LoVo (cell line): ENCODE measurements around the gene WDFY4.

Experiments used
- DNase-seq: peaks from one replicate; pipeline ENCODE4 v3.0.0-alpha.2; 2016; ENCODE audit warnings: low spot score

WDFY4 gene

DNA sequence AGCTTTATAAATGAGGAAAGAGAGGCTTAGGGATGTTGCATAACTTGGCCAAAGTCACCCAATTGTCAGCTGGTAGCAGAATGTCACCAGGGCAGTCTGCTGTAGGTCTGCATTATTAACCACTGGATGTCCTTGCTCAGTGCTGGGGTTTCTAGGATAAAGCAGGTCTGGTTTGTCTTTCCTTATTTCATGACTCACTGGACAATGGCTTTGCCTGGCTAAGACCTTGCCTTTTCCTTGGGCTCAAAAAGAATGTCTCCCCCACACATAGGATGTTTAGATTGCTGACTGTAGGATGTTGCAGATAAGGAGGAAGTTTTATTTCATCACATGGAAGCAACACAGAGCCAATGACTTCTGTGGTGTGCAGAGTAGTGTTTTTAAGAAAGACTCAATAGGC is 29.4 kb downstream of the WDFY4 start:
- no peak for DNase-seq

DNA sequence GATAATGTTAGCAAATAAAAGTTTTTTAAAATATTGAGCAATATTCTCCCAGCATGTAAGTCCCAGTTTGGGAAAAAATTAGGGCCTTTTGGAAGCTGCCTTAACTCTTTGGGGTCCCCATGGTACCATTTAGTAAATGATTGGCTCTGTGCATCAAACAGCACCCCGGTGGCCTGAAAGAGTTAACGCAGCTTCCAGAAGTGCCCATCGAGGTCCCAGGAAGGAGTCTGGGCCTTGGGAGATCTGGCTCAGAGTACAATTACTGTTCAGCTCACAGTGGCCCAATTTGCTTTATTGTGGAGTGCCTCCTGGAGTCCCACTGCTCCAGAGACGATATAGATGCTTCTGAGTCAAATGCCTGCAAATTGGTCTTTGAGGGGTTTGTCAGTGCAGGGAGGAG is 31.7 kb downstream of the WDFY4 start:
- DNase-seq: no peak

DNA sequence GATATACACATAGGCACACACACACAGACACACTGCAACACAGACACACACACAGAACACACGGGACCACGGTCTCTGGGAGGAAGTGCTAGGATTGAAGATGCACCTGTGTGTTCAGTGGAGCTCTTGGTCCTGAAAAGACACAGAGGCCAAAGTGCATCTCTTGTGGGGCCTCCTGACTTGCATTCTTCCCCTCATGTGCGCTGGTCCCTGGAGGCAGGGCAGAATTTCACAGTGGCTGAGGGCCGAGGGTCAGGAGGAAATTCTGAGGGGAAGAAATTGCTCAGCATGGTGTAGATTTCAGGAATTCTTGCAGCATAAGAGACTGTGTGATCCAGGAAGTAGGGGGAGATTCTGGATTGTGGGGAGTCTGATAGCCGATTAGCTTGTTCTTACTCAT is 35.9 kb downstream of the WDFY4 start:
- no peak for DNase-seq

DNA sequence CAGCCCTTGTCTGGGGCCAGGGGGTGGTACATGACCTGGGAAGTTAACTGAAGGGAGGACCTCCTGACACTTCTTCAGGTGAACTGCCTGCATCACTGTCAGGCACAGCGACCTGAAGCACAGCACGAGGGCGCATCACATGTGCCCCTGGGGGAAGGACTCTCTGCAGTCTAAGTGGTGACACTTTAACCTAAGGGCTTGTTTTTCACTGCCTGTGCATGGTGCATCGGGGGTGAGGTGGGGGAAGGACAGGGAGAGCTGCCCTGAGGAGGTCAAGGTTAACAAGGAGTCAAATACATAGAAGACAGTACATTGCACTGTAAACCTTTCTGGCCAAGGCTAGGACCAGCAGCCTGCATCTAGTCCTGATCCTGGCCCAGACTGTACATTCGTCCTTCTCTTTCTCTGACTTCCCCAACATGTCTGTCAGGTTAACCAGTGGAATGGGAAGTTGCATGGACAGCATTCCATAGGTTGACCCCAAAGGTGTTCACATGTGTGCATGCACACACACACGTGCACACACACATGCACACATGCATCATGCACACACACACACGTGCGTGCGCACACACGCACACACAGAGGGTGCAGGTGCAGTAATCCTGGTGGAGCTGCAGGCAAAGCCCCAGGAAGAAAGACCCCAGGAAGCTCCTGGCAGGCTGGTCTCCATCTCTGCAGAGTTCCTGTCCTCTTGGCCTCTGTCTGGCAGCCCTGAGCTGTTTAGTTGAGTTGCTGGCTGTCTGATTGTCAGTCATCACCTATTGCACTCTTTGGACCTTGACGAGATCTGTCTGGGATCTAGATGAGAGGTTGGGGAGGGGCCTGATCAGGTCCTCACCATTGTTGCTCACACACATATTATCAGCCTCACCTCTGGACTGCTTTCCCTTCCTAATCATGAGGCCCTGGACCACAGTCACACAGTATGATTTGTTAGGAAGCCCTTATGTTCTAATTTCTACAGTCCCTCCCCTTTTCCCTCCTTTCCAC is 37.8 kb downstream of the WDFY4 start:
- no peak for DNase-seq

DNA sequence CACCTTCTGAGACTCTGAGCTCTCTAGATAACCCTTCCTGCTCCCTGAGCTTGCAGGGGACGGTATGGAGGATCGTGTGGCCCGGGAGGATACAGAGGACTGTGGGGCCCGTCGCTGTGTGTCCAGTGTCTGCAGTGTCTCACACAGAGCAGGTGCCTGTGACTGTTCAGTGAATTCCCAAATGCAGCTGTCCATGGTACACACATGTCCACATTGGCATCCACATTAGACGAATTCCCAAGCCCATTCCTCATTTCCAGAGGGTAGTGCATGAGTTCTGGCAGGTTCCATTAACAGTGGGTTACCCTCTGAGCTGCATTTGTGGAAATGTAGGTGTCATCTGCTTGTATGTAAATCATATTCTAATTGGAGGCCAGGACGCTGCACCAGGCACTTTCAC is 39.5 kb downstream of the WDFY4 start:
- no peak for DNase-seq

DNA sequence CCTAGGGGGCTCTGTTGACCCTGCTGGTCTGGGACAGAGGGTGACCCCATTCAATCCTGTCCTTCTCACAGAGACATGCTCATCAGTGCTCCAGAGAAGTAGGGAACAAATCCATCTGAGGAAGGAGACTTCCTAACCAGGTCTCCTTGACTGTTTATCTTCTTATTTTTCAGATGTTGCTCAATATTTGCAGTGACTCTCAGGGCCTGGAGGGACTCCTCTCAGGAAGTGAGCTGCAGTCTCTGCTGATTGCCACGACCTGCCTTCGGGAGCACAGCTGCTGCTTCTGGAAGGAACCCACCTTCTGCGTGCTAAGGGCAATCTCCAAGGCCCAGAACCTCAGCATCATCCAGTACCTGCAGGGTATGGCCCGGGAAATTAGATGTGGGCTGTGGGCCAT is 41.0 kb downstream of the WDFY4 start:
- DNase-seq: no peak

DNA sequence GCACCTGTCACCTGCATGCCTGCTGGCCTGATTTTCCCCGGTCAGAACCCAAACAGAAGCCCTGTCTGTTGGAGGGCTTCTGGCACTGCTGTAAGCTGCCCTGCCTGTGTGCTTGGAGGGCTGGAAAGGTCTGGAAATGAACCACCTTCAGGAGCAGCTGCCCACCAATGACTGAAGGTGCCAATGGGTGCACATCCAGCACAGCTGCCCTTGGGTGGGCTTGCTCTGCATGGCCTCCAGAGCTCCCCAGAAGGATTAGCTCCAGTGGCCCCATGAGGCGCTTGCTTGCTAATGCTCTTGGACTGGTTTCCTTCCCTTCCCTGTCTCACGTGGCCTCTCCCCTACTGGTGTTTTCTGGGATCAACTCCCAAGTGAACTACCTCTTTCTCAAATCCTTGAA is 43.2 kb downstream of the WDFY4 start:
- no peak for DNase-seq

DNA sequence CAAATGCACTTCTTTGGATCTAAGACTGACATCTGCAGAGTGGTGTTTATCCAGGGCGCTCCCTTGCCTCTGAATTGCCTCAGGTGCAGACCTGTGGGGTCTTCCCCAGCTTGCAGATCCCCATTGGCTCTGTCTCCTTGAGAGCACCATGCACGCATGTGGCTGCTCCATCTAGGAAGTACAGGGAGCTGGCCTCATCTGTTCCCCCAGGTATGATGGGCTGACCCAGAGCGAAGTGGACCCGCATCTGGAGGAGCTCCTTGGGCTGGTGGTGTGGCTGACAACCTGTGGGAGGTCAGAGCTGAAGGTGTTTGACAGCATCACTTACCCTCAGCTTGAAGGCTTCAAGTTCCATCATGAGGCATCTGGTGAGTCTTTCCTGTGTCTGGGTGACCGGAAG is 44.5 kb downstream of the WDFY4 start:
- no peak for DNase-seq

DNA sequence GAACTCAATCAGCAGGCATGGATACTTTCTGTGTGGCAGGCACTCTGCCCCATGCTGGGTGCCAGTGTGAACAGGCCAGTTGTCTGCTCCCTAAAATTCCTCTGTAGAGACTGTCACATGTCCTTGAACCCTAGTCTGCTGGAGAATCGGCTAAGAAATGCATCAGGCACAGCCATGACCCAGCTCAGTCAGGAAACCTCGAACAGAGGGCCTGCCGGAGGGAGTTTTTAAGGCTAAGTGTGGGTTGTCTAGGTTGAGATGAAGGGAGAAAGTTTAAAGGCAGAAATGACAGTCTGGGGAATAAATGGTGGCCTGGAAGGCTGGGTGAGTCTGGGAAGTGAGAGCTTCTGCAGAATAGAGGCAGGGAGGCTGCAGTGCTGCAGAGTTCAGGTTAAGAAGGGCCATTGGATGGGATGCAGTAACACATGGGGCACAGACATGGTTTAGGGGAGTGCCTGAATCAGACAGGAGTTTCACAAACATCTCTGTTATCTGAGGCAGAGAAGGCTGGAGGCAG is 45.3 kb downstream of the WDFY4 start:
- no peak for DNase-seq

DNA sequence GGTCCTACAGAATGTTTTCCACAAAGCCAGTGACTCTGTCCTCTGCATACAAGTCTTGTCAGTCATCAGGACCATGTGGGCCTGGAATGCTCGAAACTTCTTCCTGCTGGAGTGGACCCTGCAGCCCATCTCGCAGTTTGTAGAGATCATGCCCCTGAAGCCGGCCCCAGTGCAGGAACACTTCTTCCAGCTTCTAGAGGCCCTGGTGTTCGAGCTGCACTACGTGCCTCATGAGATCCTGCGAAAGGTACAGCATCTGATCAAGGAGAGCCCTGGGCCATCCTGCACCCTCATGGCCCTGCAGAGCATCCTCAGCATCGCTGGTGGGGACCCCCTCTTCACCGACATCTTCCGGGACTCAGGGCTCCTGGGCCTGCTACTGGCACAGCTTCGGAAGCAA is 46.5 kb downstream of the WDFY4 start:
- DNase-seq: no peak

DNA sequence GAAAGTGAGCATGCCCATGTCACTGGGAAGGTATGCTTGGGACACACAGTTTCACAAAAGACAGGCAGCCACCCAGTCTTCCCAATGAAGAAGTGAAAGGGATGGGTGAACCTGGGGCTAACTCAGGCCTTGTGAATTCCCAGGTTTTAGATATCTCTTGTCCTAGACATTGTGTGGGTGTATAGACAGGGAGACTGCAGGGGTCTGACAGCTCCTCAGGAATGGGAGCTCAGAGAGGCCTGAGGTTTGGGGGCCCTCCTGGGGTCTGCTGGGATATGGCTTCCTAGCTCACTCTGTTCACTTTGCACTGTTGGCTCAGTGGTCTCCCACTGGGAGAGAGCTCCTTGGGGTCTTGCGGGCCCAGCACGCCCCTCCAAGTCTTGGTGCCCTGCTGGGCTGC is 47.0 kb downstream of the WDFY4 start:
- DNase-seq: no peak

DNA sequence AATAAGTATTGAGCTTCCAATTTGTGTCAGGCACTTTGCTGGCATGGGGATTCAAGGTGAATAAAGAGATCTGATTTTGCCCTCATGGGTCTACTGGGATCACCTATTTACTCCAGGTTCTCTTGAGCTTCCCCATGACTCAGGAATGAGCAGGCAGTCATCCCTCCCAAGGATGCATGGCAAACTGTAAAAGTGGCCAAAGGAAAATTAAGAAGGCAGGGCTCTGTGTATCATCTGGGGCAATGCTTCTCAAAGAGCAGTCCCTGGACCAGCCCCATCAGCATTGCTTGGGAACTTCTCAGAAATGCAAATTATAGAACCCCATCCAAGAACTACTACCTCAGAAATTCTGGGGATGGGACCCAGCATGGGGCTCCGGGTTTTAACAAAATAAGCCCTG is 48.7 kb downstream of the WDFY4 start:
- DNase-seq: no peak

DNA sequence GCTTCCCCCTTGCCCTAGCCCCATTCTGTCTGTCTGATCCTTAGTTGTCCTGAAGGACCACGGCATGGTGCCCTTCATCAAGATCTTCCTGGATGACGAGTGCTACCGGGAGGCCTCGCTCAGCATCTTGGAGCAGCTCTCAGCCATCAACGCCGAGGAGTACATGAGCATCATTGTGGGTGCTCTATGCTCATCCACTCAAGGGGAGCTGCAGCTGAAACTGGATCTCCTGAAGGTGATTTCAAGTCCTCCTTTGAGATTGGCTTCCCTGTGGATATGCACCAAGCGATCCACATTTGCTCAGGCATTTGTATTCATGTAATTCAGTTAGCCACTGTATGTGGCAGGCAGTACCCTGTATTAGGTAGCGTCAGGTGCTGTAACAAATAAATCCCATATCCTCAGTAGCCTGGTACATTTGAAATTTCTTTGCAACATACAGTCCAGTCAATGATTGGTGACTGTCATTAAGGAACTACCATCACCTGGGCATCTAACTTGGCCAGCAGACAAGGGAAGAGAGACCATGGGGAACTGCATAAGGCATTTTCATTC is 51.2 kb downstream of the WDFY4 start:
- no peak for DNase-seq

DNA sequence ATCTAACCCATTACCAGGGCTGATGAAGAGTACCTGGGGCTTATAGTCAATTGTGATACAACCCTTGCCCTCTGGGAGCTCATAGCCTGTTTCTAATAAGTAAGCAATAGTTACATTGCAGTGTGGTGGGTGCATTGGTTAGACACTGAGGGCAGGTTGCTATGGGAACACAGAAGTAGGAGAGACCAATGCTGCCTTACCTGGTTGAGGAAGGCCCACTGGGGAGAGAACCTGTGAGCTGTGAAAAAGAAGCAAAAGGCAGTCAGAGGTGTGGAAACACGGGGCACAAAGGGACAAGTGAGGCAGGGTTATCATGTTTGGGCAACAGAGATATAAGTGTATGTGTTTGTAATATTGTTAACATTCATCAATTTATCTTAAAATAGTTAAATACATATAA is 51.9 kb downstream of the WDFY4 start:
- DNase-seq: no peak

DNA sequence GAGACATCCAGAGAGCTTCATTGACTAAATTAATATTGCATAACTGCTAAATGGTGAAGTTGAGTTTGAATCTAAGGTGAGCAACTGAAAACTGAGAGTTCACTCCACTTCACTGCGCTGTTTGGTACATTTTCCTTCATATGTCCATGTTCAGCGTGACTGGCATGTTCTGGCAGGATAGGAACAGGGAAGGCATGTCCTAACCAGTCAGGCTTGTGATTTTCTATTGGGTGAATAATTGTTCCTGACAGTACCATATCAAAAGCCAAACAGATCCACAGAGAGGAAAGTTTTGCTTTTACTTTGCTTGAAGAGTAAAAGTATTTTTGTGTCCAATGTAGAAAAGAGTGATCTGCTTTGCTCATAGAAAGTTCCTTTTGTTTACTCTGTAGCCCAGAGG is 53.2 kb downstream of the WDFY4 start:
- DNase-seq: no peak

DNA sequence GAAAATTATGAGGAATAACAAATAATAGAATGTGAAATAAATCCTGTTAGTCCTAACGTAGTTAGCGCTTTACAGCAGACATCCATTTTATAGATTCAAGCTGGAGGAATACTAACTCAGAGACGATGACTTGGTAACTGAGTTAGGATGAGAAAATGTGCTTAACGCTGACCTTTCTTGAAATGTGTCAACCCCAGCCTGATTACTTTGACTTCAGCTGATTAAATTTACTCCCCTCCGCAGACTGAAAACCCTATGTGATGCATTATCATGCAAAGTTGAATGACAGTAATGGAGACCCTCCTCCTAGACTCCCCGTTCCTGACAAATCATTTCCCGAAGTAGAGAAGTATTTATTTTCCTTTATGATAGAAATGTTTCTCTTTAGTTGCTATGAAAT is 54.5 kb downstream of the WDFY4 start:
- DNase-seq: no peak

DNA sequence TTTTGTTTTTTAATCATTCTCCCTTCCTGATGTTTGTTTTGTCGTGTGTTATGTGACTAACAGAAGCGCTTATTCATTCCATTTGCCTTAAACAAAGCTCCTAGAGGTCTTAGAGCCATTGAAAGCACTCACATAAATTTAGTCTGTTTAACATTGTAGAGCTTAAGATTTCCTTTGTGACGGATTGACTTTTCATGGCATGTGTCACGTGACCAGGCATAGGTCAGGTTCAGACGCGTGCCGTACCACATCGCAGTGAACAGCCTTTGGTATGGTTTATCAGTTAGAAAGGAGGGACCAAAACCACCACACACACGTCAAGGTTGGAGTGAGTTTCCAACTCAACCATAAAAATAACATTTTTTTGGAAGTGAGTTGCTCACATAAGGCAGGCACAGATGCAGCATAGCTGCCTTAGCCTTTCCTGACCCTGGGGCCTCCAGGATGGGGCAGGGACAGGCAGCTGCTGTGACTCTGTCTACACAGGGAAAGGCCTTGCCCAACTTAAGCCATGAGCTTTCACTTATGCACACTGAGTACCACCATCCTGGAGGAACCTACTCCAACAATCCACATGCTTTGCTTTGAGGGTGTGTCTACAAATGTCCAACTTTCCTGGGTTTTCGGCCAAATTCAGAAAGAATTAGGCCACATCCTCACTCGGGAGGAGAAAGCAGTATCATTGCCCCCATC is 55.5 kb downstream of the WDFY4 start:
- DNase-seq: no peak

DNA sequence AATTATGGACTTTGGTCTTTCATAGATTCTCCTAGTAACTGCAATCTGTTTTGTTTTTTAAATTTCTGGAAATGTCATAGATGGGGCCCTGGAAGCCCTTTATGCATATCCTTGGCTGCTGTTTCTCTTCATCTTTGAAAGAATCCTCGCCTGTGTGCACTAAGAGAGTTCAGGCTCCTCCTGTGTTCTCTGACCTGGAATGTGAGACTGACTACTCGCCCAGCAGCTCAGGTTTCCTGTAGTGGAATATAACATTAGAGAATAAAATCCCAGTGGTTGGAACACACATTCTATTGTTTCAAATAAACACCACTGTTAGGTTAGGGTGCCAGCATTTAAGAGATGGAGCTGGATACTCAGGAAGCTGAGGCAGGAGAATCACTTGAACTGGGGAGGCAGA is 56.3 kb downstream of the WDFY4 start:
- no peak for DNase-seq

DNA sequence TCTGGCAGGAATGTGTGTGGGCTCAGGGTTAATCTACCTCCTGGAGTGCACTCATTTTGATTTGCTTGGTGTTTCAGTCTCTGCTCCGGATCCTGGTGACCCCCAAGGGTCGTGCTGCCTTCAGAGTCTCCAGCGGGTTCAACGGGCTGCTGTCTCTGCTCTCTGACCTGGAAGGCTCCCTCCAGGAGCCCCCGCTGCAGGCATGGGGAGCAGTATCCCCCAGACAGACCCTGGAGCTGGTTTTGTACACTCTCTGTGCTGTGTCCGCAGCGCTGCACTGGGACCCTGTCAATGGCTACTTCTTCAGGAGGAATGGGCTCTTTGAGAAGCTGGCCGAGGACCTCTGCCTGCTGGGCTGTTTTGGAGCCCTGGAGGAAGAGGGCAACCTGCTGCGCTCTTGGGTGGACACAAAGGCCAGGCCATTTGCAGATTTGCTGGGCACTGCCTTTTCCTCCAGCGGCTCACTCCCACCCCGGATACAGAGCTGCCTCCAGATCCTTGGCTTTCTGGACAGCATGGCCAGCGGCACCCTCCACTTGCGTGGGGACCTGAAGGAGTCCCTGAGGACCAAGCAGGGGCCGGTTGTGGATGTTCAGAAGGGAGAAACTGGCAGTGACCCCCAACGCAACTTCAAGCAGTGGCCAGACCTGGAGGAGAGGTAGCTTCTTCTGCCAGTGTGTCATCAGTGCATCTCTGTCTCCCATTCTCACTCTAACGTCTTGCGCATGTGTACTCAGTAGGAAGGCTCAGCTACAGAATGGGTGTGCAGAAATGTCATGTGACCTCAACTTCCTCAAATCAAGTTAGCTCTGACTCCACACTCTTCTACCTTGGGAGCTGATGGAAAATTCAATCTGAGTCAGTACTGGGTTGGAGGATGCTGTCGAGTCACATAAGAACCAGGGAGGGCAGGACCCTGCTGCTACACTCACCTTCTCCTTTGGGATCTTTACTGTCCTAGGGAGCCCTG is 58.5 kb downstream of the WDFY4 start:
- DNase-seq: no peak

DNA sequence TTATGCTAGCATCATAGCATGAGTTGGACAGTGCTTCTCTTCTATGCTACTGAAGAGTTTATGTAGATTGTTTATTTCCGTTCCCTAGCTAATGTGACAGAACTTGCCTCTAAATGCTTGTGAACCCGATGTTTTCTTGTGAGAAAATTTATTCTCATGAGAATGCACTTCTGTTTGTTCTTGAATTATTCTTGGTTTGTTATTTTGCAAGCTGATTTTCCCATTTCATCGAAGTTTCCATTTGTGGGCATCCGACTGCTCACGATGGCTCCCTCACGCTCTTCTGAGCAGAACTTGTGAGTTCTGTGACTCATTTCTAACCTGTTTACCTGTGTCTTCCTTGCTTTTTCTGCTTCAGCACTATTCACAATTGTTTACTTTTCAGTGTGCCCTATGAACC is 59.9 kb downstream of the WDFY4 start:
- DNase-seq: no peak

DNA sequence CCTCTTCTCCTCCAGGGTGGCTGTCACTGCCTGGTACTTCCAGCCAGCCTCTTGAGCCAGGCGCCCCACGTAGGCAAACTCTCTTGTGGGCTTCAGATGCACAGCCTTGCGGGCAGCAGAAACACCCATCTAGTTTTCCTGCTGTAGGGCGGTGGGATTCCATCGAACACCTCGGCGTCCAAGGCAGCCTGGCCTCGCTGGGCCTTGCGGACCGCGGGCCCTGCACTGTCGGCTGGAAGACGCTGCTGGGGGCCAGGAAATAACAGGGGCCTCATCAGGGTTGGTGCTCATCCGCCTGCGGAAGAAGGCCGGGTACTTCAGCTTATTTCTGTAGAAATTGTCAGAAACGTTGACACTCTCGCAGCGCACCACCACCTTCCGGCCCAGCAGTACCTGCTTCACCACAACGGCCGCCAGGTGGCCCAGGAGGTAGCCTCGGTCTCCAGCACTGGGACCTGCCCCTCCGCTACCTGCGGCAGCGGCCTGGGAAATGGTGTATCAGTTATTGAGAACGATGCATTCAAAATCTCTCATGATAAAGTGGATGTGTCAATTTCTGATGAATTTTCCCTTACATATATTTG is 61.1 kb downstream of the WDFY4 start:
- DNase-seq: no peak
